ENCODE results near the gene EVI2B.
"Not testable (repeated sequence)": the region's sequence is repeated elsewhere in the genome, so short reads cannot be mapped to it uniquely, and the experiment has no call there.

GRCh38 chr17:31312223-31312622 is 1.6 kb downstream of the EVI2B start:
- TF ChIP-seq CTCF (IDR thresholded peaks at IDR 0.05; ENCODE audit: low read depth, low read length, missing input control); ATF3 (IDR thresholded peaks at IDR 0.05); YY1 (IDR thresholded peaks at IDR 0.05); TAF1 (conservative IDR thresholded peaks at IDR 0.05); REST (IDR thresholded peaks at IDR 0.05); SP1 (IDR thresholded peaks at IDR 0.05); RAD21 (IDR thresholded peaks at IDR 0.05); MAX (IDR thresholded peaks at IDR 0.05); JUND (IDR thresholded peaks at IDR 0.05); FOXA2 (IDR thresholded peaks at IDR 0.05); GABPA (IDR thresholded peaks at IDR 0.05 in 1 of 2, conservative IDR thresholded peaks at IDR 0.05 in 1 of 2); EGR1 (IDR thresholded peaks at IDR 0.05; ENCODE audit: low read depth in 2 of 2): not testable (repeated sequence)

All from liver (tissue), 3 donors.